ENCODE measurements around the gene P3H2.

The P3H2 gene

DNA sequence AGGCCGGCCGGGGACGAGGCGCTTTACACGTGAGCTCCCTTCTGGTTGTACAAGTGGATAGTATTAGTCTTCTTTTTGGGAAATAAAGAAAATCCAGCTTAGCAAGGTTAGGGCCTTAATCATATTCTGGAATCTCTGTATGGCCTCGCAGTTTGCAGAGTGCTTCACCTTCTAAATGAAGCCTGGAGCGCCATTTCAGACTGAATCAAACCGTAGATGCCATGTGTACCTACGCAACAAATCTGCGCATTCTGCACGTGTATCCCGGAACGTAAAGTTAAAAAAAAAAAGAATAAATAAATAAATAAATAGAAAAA lies 322 bp upstream of the P3H2 start:
- Mint-ChIP-seq H3K4me3 (no peak overlapping the region), H3K27ac (ENCODE audit: low read depth) (no peak overlapping the region)
- ATAC-seq (replicated peaks; ENCODE audit: extremely low read depth, poor library complexity, severe bottlenecking), result no peak

DNA sequence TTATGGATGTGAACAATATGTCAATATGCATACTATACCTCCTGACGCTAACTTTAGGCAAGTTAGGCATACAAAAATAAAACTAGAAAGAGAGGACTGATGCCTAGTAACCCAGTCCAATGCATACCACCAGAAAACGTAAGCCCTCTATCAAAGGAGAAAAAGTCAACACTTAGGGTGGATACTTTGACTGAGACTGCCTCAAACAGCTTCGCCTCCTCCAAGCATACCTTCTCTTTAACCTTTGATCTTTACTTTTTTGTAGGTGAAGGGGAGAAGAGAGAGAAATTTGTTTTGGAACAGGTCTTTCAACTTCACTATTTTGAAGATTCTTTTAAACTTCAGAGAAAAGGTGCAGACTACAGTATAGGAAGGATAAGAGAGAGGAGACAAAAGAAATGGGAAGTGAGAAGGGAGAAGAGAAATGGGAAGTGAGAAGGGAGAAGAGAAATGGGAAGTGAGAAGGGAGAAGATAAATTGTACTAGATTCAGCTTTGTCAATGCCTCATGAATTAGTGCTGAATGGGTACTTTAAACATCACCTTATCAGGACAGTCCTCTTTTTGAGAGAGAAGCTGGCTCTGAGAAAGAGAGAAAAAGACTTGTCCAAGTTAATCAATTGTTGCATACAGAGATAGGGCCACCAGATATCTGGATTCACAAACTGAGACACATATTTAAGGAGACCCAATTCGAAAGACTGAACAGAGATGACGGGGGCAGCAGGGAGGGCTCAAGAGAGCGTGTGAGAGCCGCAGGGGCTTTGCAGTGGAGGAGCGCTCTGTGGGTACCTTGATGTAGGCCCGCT lies 1.0 kb downstream of the P3H2 start:
- peaks cover 4% of the 10 kb centered on the region for H3K36me3 Mint-ChIP-seq (ENCODE audit: insufficient read depth)
- peak overlapping the region; percentile 49 for H3K4me3 Mint-ChIP-seq
- peaks cover 9% of the 10 kb centered on the region for H3K4me1 Mint-ChIP-seq
- no peak for DNase-seq (ENCODE audit: low spot score in 2 of 2)
- H3K27me3 Mint-ChIP-seq, result peaks cover 76% of the 10 kb centered on the region
- no peak for ATAC-seq (replicated peaks; ENCODE audit: extremely low read depth, poor library complexity, severe bottlenecking)
- H3K27ac Mint-ChIP-seq (ENCODE audit: low read depth), result no peak overlapping the region
- no peaks in the 10 kb centered on the region for H3K9me3 Mint-ChIP-seq

More for the DNA sequence above, 322 bp upstream of the P3H2 start:
- peaks cover 71% of the 10 kb centered on the region for H3K27me3 Mint-ChIP-seq
- DNase-seq (ENCODE audit: low spot score in 2 of 2), result no peak
- peaks cover 9% of the 10 kb centered on the region for H3K4me1 Mint-ChIP-seq
- peaks cover 4% of the 10 kb centered on the region for H3K36me3 Mint-ChIP-seq (ENCODE audit: insufficient read depth)
- H3K9me3 Mint-ChIP-seq, result no peaks in the 10 kb centered on the region

DNA sequence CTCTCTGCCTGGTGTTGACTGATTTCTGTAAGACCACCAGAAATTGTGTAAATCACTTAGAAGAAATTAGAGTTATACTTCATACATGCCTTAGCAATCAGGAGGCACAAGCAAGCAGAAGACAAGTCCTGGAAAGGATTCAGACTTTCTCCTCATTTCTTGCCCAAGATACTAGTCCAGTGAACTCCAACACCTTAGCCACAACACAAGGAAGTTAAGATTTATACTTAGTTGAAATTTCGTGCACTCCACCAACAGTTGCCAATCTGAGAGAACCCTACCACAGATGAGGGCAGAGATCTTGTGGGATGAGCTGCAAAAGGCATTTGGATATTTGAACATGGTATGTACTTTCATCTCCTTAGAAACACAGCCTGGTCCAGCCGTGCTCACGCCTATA lies 2.3 kb downstream of the P3H2 start:
- peaks cover 66% of the 10 kb centered on the region for H3K27me3 Mint-ChIP-seq
- ATAC-seq (replicated peaks; ENCODE audit: extremely low read depth, poor library complexity, severe bottlenecking) (no peak), DNase-seq (ENCODE audit: low spot score in 2 of 2) (no peak)
- peaks cover 4% of the 10 kb centered on the region for H3K36me3 Mint-ChIP-seq (ENCODE audit: insufficient read depth)
- no peaks in the 10 kb centered on the region for H3K9me3 Mint-ChIP-seq
- no peak overlapping the region for H3K27ac Mint-ChIP-seq (ENCODE audit: low read depth)
- peaks cover 9% of the 10 kb centered on the region for H3K4me1 Mint-ChIP-seq
- H3K4me3 Mint-ChIP-seq, result no peak overlapping the region

DNA sequence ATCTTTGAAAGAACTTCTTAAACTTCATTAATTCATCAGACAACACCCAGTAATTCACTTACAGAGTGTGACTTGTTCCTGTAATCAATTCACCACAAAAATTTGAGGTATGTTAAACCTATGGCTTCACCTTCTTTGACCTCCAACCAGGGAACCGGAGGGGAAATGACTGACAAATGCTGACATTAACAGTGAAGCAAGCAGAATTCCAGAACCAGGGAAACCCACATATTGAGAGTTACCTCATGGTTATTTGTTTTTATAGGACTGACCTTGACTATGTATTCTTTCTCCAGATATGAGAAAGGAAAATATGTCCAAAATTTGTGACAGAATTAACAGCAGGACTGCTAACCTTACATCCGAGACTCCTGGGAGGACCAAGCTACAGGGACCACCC lies 2.7 kb downstream of the P3H2 start:
- Mint-ChIP-seq H3K36me3 (ENCODE audit: insufficient read depth) (peaks cover 2% of the 10 kb centered on the region), H3K27me3 (peaks cover 66% of the 10 kb centered on the region), H3K4me1 (peaks cover 9% of the 10 kb centered on the region), H3K4me3 (no peak overlapping the region), H3K9me3 (no peaks in the 10 kb centered on the region), H3K27ac (ENCODE audit: low read depth) (no peak overlapping the region)
- ATAC-seq (replicated peaks; ENCODE audit: extremely low read depth, poor library complexity, severe bottlenecking), result no peak
- DNase-seq (ENCODE audit: low spot score in 2 of 2), result no peak

DNA sequence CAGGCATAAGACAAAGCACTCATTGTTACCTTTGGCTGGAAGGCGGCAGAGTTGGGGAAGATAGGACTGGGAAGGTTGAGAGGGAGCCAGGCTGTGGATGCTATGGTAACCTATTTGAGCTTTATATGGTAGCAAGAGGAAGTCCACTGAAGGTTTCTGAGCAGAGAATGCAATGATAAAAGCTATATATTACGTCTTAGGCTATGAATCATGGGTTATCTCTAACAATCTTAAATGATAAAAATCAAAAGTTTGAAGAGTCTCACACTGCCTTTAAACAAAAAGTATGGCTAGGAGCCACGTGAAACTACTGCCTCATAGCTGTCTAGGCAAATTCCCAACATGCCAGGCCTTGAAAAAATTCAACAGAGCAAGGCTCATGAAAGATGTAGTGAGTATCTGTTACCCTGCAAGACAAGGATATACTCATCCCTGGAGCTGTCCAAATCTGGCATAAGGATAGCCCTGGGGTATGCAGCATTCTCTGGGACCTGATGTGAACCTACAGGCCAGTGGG lies 4.1 kb downstream of the P3H2 start:
- peaks cover 67% of the 10 kb centered on the region for H3K27me3 Mint-ChIP-seq

DNA sequence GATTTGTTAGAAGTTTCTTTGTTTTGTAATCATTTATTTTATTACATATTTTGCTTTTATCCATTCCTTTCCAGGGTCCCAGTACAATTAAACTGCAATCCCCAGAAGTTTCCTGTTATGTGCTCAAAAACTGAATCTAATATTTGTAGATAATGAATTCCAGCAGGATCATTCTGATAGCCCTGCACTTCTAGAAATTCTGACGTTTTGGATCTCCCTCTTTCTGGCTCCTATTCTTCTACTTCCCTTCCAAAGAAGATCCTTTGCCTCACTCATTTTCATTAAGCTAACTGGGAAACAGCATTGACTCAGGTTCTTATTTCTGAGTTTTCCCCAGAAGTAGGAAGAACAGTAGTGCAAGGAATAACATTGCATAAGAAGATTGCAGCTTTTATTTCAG lies 9.9 kb downstream of the P3H2 start:
- Mint-ChIP-seq H3K36me3 (ENCODE audit: insufficient read depth) (no peaks in the 10 kb centered on the region), H3K4me1 (no peaks in the 10 kb centered on the region), H3K27me3 (peaks cover 57% of the 10 kb centered on the region), H3K9me3 (no peaks in the 10 kb centered on the region), H3K27ac (ENCODE audit: low read depth) (no peak overlapping the region), H3K4me3 (no peak overlapping the region)
- ATAC-seq (replicated peaks; ENCODE audit: extremely low read depth, poor library complexity, severe bottlenecking), result no peak
- no peak for DNase-seq (ENCODE audit: low spot score in 2 of 2)

More for the DNA sequence above, 4.1 kb downstream of the P3H2 start:
- Mint-ChIP-seq H3K36me3 (ENCODE audit: insufficient read depth) (peaks cover 2% of the 10 kb centered on the region), H3K27ac (ENCODE audit: low read depth) (no peak overlapping the region), H3K9me3 (no peaks in the 10 kb centered on the region), H3K4me3 (no peak overlapping the region), H3K4me1 (peaks cover 9% of the 10 kb centered on the region)
- ATAC-seq (replicated peaks; ENCODE audit: extremely low read depth, poor library complexity, severe bottlenecking), result no peak
- DNase-seq (ENCODE audit: low spot score in 2 of 2), result no peak

DNA sequence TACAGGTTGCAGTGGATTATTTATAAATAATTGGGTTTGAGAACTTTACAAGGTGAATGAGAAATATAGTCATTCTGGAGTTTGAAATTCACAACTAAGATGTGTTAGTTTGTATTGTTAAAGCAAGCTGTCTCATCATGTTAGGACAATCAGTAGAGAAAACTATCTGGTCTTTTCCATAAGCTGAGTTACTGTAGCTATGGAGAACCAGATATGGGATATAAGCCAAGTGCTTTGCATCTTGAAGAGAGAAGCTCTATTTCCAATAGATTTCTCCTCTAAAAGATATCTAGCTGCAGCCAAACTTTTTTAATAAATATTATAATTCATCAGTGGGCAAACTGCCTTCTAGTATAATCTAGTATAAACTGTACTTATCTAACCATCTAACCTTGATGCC lies 11.3 kb downstream of the P3H2 start:
- ATAC-seq (replicated peaks; ENCODE audit: extremely low read depth, poor library complexity, severe bottlenecking) (no peak), DNase-seq (ENCODE audit: low spot score in 2 of 2) (no peak)
- Mint-ChIP-seq H3K4me1 (no peaks in the 10 kb centered on the region), H3K36me3 (ENCODE audit: insufficient read depth) (no peaks in the 10 kb centered on the region), H3K27me3 (peaks cover 58% of the 10 kb centered on the region), H3K4me3 (no peak overlapping the region), H3K9me3 (no peaks in the 10 kb centered on the region), H3K27ac (ENCODE audit: low read depth) (no peak overlapping the region)

DNA sequence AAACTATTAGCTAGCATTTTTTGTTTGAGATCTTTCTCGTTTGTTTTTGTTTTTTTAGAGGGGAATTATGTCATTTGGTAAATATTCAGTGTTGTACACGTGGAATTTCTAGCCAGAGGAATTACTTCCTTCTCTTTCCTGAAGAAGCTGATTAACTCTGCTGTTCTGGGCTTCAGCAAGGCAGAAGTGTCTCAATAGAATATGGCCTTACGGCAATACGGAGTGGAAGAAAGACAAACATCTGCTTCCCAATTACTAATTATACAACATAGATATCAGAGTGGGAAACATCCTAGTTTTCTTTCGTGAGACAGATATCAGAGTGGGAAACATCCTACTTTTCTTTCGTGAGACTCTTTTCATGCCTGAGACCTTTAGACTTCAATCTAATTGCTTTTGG lies 11.9 kb downstream of the P3H2 start:
- Mint-ChIP-seq H3K27me3 (peaks cover 58% of the 10 kb centered on the region), H3K4me1 (no peaks in the 10 kb centered on the region), H3K4me3 (no peak overlapping the region), H3K36me3 (ENCODE audit: insufficient read depth) (no peaks in the 10 kb centered on the region), H3K9me3 (no peaks in the 10 kb centered on the region), H3K27ac (ENCODE audit: low read depth) (no peak overlapping the region)
- DNase-seq (ENCODE audit: low spot score in 2 of 2) (no peak), ATAC-seq (replicated peaks; ENCODE audit: extremely low read depth, poor library complexity, severe bottlenecking) (no peak)

DNA sequence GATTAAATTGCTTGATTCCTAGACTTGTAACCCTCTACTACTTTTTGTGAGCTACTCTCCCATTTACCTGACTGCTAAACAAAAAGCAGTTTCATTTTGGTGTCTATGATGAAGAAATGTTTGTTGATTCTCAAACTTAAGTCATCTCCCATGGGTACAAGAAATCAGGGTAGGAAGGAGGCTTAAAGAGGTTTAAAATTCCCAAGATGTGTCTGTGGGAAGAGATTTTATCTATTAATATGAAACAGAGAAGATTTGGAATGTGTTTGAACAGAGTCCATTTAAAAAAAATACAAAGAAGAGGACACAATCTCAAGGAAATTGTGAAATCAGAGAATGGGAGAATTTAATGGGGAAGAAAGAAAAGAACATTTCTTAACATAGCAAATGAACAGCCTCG lies 14.8 kb downstream of the P3H2 start:
- no peak overlapping the region for H3K4me3 Mint-ChIP-seq

DNA sequence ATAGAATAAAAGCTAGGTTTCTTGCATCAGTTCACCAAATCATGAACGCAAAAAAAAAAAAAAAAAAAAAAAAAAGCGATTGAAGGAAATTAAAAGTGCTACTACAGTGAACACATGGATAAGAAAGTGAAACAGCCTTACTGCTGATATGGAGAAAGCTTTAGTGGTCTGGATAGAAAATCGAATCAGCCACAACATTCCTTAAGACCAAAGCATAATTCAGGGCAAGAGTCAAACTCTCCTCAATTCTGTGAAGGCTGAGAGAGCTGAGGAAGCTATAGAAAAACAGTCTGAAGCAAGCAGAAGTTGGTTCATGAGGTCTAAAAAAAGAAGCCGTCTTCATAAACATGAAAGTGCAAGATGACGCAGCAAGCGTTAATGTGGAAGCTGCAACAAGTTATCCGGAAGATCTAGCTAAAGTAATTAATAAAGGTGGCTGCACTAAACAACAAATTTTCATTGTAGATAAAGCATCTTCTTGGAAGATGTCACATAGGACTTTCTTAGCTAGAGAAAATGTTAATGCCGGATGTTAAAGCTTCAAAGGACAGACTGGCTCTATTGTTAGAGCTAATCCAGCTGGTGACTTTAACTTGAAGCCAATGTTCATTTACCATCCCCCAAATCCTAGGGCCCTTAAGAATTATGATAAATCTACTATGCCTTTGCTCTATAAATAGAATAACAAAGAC lies 19.2 kb downstream of the P3H2 start:
- H3K27ac Mint-ChIP-seq (ENCODE audit: low read depth), result no peak overlapping the region
- H3K4me1 Mint-ChIP-seq, result no peaks in the 10 kb centered on the region
- no peak for DNase-seq (ENCODE audit: low spot score in 2 of 2)
- H3K27me3 Mint-ChIP-seq, result peaks cover 11% of the 10 kb centered on the region
- no peaks in the 10 kb centered on the region for H3K36me3 Mint-ChIP-seq (ENCODE audit: insufficient read depth)
- no peaks in the 10 kb centered on the region for H3K9me3 Mint-ChIP-seq
- ATAC-seq (replicated peaks; ENCODE audit: extremely low read depth, poor library complexity, severe bottlenecking), result no peak
- H3K4me3 Mint-ChIP-seq, result peak overlapping the region; percentile 29

More for the DNA sequence above, 14.8 kb downstream of the P3H2 start:
- DNase-seq (ENCODE audit: low spot score in 2 of 2) (no peak), ATAC-seq (replicated peaks; ENCODE audit: extremely low read depth, poor library complexity, severe bottlenecking) (no peak)
- no peak overlapping the region for H3K27ac Mint-ChIP-seq (ENCODE audit: low read depth)
- H3K36me3 Mint-ChIP-seq (ENCODE audit: insufficient read depth), result no peaks in the 10 kb centered on the region
- peaks cover 31% of the 10 kb centered on the region for H3K27me3 Mint-ChIP-seq
- H3K9me3 Mint-ChIP-seq, result no peaks in the 10 kb centered on the region
- H3K4me1 Mint-ChIP-seq, result no peaks in the 10 kb centered on the region

DNA sequence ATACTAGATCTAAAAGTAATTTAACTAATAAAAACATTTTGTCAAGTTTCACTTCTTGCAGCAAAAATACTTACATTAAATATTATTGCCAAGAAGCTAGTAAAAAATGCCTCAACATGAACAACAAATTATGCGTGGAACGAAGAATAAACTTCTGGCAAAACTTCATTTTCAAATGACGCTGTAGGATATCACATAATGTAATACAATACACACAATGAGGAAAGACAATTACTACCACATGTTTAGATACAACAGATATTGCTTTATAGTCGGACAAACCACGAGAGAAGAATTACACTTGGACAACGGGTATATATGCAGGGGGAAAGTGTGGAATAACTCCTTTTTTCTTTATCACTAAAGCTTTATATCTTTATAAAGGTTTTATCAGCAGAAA lies 21.6 kb downstream of the P3H2 start:
- DNase-seq (ENCODE audit: low spot score in 2 of 2) (no peak), ATAC-seq (replicated peaks; ENCODE audit: extremely low read depth, poor library complexity, severe bottlenecking) (no peak)
- no peaks in the 10 kb centered on the region for H3K27me3 Mint-ChIP-seq
- H3K27ac Mint-ChIP-seq (ENCODE audit: low read depth), result no peak overlapping the region
- H3K9me3 Mint-ChIP-seq, result no peaks in the 10 kb centered on the region
- no peak overlapping the region for H3K4me3 Mint-ChIP-seq
- H3K4me1 Mint-ChIP-seq, result no peaks in the 10 kb centered on the region
- H3K36me3 Mint-ChIP-seq (ENCODE audit: insufficient read depth), result no peaks in the 10 kb centered on the region

DNA sequence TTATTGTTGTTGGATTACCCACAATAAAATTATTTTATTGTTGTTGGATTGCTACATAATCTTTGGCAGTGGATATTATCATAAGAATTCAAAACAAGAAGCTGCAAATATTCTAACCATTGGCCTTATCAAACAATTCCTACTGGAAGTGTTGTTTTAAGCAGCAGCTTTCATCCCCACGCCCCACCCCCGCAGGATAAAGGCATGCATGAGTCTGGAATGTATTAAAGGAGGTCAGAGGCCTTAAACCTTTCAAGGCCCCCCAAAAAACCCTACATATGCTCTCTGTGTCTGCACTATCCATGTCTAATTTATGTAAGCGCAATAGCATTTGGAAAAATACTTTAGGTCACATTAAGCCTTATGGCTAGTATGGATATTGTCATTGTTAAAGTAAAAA lies 23.1 kb downstream of the P3H2 start:
- no peaks in the 10 kb centered on the region for H3K36me3 Mint-ChIP-seq (ENCODE audit: insufficient read depth)
- H3K27ac Mint-ChIP-seq (ENCODE audit: low read depth), result no peak overlapping the region
- peaks cover 12% of the 10 kb centered on the region for H3K27me3 Mint-ChIP-seq
- ATAC-seq (replicated peaks; ENCODE audit: extremely low read depth, poor library complexity, severe bottlenecking), result no peak
- H3K4me3 Mint-ChIP-seq, result no peak overlapping the region
- no peaks in the 10 kb centered on the region for H3K4me1 Mint-ChIP-seq
- no peaks in the 10 kb centered on the region for H3K9me3 Mint-ChIP-seq
- no peak for DNase-seq (ENCODE audit: low spot score in 2 of 2)

DNA sequence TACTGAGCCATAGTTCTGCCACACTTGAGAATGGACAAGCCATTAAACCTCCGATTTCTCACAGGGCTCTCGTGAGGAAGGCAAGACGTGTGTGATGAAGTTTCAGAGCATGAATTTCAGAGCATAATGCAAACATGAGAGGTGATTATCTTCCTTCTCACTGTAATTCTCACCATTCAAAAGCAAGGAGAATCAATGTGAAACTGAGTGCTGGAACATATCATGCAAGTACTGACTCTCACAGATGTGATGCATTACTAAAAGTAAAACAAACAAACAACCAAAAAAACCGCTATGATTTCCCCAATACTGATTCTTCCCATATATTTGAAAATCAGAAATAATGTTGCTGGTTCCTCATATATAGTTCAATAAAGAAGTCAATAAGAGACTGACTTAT lies 23.7 kb downstream of the P3H2 start:
- H3K4me3 Mint-ChIP-seq, result no peak overlapping the region
- DNase-seq (ENCODE audit: low spot score in 2 of 2), result no peak
- no peaks in the 10 kb centered on the region for H3K36me3 Mint-ChIP-seq (ENCODE audit: insufficient read depth)
- H3K4me1 Mint-ChIP-seq, result no peaks in the 10 kb centered on the region
- no peaks in the 10 kb centered on the region for H3K9me3 Mint-ChIP-seq
- H3K27me3 Mint-ChIP-seq, result peaks cover 12% of the 10 kb centered on the region
- H3K27ac Mint-ChIP-seq (ENCODE audit: low read depth), result no peak overlapping the region
- no peak for ATAC-seq (replicated peaks; ENCODE audit: extremely low read depth, poor library complexity, severe bottlenecking)
